Measurements from ENCODE around the gene GANAB.

DNA sequence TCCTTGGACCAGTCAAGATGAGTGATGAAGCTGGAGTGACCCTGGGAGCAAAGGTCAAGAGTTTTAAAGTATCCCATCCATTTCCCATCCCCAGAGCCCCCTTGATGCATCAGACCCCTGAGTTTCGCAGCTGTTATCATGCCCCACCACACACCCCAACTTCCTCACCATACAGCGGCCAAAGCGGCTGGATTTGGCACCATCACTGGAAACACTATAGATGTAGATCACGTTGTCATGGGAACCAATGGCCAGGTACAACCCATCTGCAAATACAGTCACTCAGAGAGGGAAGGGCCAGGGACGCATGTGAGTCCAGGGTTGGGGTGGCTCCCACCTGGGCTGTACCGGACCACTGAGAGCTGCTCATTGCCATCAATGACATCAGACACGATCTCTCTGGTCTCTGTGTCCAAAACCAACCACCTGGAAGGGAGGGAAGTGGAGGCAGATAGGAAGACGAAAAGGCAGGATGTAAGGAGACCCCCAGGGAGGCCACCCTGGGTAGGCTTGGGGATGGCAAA is 42.6 kb downstream of the GANAB start:
- TF ChIP-seq, protein P1, sequence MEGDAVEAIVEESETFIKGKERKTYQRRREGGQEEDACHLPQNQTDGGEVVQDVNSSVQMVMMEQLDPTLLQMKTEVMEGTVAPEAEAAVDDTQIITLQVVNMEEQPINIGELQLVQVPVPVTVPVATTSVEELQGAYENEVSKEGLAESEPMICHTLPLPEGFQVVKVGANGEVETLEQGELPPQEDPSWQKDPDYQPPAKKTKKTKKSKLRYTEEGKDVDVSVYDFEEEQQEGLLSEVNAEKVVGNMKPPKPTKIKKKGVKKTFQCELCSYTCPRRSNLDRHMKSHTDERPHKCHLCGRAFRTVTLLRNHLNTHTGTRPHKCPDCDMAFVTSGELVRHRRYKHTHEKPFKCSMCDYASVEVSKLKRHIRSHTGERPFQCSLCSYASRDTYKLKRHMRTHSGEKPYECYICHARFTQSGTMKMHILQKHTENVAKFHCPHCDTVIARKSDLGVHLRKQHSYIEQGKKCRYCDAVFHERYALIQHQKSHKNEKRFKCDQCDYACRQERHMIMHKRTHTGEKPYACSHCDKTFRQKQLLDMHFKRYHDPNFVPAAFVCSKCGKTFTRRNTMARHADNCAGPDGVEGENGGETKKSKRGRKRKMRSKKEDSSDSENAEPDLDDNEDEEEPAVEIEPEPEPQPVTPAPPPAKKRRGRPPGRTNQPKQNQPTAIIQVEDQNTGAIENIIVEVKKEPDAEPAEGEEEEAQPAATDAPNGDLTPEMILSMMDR (IDR thresholded peaks at IDR 0.05) = no peak
- no peak for TF ChIP-seq POLR2A (IDR thresholded peaks at IDR 0.05)

Measured in thyroid gland (tissue), 4 donors.